Cardiac fibroblast (primary cell): ENCODE measurements around the gene CTDP1.

ENCODE experiments used
- DNase-seq, 2 donors: peaks; one replicate each; pipeline versions ENCODE4 v3.0.0 to v3.0.0-alpha.2; 2010; ENCODE audit warnings: low read depth in 2 of 2
- H3K4me3 ChIP-seq, 2 donors: replicated peaks in 1 of 2; 1 replicate in 1 of 2; 2 replicates in 1 of 2; pipeline ENCODE4 v1.5.1; 2011; ENCODE audit warnings: low read depth in 2 of 2, low read length in 2 of 2, mild to moderate bottlenecking in 2 of 2, moderate library complexity in 1 of 2
- TF ChIP-seq, protein P1 (sequence below): IDR thresholded peaks from one replicate; pipeline ENCODE4 v1.5.1; 2011; ENCODE audit warnings: low read depth, mild to moderate bottlenecking, low read length, inconsistent platforms

CTDP1 gene

GRCh38 chr18:79796531-79797405 lies 117.2 kb downstream of the CTDP1 start:
- peak overlapping the region in 1 of 2 donors; percentile 70 for H3K4me3 ChIP-seq
- TF ChIP-seq, protein P1, sequence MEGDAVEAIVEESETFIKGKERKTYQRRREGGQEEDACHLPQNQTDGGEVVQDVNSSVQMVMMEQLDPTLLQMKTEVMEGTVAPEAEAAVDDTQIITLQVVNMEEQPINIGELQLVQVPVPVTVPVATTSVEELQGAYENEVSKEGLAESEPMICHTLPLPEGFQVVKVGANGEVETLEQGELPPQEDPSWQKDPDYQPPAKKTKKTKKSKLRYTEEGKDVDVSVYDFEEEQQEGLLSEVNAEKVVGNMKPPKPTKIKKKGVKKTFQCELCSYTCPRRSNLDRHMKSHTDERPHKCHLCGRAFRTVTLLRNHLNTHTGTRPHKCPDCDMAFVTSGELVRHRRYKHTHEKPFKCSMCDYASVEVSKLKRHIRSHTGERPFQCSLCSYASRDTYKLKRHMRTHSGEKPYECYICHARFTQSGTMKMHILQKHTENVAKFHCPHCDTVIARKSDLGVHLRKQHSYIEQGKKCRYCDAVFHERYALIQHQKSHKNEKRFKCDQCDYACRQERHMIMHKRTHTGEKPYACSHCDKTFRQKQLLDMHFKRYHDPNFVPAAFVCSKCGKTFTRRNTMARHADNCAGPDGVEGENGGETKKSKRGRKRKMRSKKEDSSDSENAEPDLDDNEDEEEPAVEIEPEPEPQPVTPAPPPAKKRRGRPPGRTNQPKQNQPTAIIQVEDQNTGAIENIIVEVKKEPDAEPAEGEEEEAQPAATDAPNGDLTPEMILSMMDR: no peak
- peak; percentile 59 to 64 for DNase-seq

GRCh38 chr18:79797518-79798345 lies 118.1 kb downstream of the CTDP1 start, which contains the start of gene KCNG2:
TSS of gene KCNG2 (plus strand) at chr18:79797938. CDS start at chr18:79863668, 65,730 bp downstream.
- peak within 1 kb of the TSS; percentile 58 to 70 for H3K4me3 ChIP-seq
- DNase-seq: peak; percentile 39 to 53
- TF ChIP-seq, protein P1: no peak

GRCh38 chr18:79798346-79798998 lies 118.9 kb downstream of the CTDP1 start:
- peak overlapping the region; percentile 58 to 70 for H3K4me3 ChIP-seq
- DNase-seq: peak in 1 of 2 donors; percentile 5
- TF ChIP-seq, protein P1: no peak

GRCh38 chr18:79798999-79799370 lies 119.4 kb downstream of the CTDP1 start:
- TF ChIP-seq, protein P1: no peak
- DNase-seq: peak; percentile 33 to 41
- H3K4me3 ChIP-seq: peak overlapping the region; percentile 58 to 70

GRCh38 chr18:79799619-79800370 lies 120.2 kb downstream of the CTDP1 start:
- H3K4me3 ChIP-seq: peak overlapping the region in 1 of 2 donors; percentile 70
- TF ChIP-seq, protein P1: no peak
- DNase-seq: peak in 1 of 2 donors; percentile 10
